ENCODE data around the gene SUGP1. TPM values are rescaled to one million over a fixed set of nuclear protein-coding genes. Genes with fewer than 3 reads are reported as not detected.

The SUGP1 gene
- total RNA-seq, 2 experiments from 2014 or later = 34.6 to 61.4 TPM

DNA sequence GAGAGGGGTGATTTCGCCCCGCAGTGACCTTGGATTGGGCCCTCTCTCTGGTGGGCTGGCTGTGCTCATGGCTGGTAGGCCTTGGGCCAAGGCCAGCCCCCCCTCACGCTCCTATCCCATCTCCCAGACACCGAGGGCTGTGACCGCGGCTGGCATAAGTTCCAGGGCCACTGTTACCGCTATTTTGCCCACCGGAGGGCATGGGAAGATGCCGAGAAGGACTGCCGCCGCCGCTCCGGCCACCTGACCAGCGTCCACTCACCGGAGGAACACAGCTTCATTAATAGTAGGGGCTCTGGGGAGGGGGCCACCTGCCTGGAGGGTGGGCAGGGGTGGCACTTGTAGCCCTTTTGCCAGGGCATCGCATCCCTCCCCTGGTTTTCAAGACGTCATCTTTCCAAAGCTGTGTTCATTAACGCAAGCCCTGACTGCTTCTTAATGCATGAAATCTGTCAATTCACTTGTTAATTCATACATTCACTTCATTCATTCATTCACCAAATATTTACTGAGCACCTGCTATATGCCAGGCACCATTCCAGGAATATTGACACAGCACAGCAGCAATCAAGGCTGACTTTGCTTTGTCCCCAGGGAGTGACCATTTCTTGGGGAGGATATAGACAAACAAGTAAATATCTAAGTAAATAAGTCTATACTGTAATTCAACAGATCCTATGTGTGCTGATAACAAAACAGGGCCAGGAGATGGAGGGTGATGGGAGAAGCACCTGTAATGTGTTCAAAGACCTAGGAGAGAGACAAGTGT, 82.0 kb downstream of the SUGP1 start:
- Histone ChIP-seq H3K9me3 (ENCODE audit: low read length) (peaks cover 9% of the 10 kb centered on the region; the same call in 1 of the 2 replicates), H4K20me1 (ENCODE audit: insufficient read depth, low read length) (no peaks in the 10 kb centered on the region), H3K79me2 (ENCODE audit: insufficient read depth, low read depth, low read length) (no peaks in the 10 kb centered on the region), H3K4me1 (ENCODE audit: insufficient read depth, low read length, poor library complexity, severe bottlenecking) (no peaks in the 10 kb centered on the region), H3K36me3 (ENCODE audit: insufficient read depth, low read length) (no peaks in the 10 kb centered on the region), H3K9me2 (ENCODE audit: insufficient read depth, low read length) (no peaks in the 10 kb centered on the region), H2AFZ (ENCODE audit: low read length) (no peak overlapping the region), H3K4me2 (ENCODE audit: low read length) (no peak overlapping the region), H3K27ac (ENCODE audit: low read depth, low read length, poor library complexity, severe bottlenecking) (no peak overlapping the region), H3K4me3 (ENCODE audit: low read depth, low read length, poor library complexity, severe bottlenecking) (no peak overlapping the region)
- no TSS peak for BruUV-seq (replicated peaks)
- ChIA-PET POLR2A (no interaction called here), CTCF (ENCODE audit: unreplicated experiment) (no interaction called here)
- DNase-seq (ENCODE audit: low spot score) = no peak
- intact Hi-C loops (cut with micrococcal nuclease; ENCODE audit: unreplicated experiment) = no loop called here
- no peak for TF ChIP-seq EZH2phosphoT487 (IDR thresholded peaks at IDR 0.05; ENCODE audit: borderline replicate concordance, low read depth, low read length)
- TF ChIP-seq, protein P1, sequence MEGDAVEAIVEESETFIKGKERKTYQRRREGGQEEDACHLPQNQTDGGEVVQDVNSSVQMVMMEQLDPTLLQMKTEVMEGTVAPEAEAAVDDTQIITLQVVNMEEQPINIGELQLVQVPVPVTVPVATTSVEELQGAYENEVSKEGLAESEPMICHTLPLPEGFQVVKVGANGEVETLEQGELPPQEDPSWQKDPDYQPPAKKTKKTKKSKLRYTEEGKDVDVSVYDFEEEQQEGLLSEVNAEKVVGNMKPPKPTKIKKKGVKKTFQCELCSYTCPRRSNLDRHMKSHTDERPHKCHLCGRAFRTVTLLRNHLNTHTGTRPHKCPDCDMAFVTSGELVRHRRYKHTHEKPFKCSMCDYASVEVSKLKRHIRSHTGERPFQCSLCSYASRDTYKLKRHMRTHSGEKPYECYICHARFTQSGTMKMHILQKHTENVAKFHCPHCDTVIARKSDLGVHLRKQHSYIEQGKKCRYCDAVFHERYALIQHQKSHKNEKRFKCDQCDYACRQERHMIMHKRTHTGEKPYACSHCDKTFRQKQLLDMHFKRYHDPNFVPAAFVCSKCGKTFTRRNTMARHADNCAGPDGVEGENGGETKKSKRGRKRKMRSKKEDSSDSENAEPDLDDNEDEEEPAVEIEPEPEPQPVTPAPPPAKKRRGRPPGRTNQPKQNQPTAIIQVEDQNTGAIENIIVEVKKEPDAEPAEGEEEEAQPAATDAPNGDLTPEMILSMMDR (conservative IDR thresholded peaks at IDR 0.05; ENCODE audit: low read length) = no peak

DNA sequence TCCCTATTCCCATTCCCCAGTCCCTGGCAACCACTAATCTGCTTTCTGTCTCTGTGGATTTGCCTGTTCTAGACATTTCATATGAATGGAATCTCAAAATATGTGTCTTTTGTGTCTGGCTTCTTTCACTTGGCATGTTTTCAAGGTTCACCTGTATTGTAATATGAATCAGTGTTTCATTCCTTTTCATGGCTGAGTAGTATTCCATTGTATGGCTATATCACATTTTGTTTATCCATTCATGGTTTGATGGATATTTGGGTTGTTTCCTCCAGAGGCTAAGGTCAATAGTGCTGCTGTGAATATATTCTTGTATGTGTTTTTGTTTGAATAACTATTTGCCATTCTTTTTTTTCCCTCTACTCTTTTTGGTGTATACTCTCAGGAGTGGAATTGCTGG, 84.1 kb downstream of the SUGP1 start:
- no peaks in the 10 kb centered on the region for H3K9me2 ChIP-seq (ENCODE audit: insufficient read depth, low read length)
- H3K4me1 ChIP-seq (ENCODE audit: insufficient read depth, low read length, poor library complexity, severe bottlenecking) = no peaks in the 10 kb centered on the region
- no peak overlapping the region for H3K4me3 ChIP-seq (ENCODE audit: low read depth, low read length, poor library complexity, severe bottlenecking)
- H2AFZ ChIP-seq (ENCODE audit: low read length) = no peak overlapping the region
- no peaks in the 10 kb centered on the region for H3K36me3 ChIP-seq (ENCODE audit: insufficient read depth, low read length)
- no peaks in the 10 kb centered on the region for H4K20me1 ChIP-seq (ENCODE audit: insufficient read depth, low read length)
- CTCF ChIA-PET (ENCODE audit: unreplicated experiment) = no interaction called here
- intact Hi-C loops (cut with micrococcal nuclease; ENCODE audit: unreplicated experiment) = no loop called here
- H3K9me3 ChIP-seq (ENCODE audit: low read length) = peaks cover 9% of the 10 kb centered on the region; the same call in 1 of the 2 replicates
- no TSS peak for BruUV-seq (replicated peaks)
- H3K4me2 ChIP-seq (ENCODE audit: low read length) = no peak overlapping the region
- no peak for DNase-seq (ENCODE audit: low spot score)
- POLR2A ChIA-PET = no interaction called here
- H3K79me2 ChIP-seq (ENCODE audit: insufficient read depth, low read depth, low read length) = no peaks in the 10 kb centered on the region
- TF ChIP-seq, protein P1 (conservative IDR thresholded peaks at IDR 0.05; ENCODE audit: low read length) = no peak
- no peak for TF ChIP-seq EZH2phosphoT487 (IDR thresholded peaks at IDR 0.05; ENCODE audit: borderline replicate concordance, low read depth, low read length)
- no peak overlapping the region for H3K27ac ChIP-seq (ENCODE audit: low read depth, low read length, poor library complexity, severe bottlenecking)

DNA sequence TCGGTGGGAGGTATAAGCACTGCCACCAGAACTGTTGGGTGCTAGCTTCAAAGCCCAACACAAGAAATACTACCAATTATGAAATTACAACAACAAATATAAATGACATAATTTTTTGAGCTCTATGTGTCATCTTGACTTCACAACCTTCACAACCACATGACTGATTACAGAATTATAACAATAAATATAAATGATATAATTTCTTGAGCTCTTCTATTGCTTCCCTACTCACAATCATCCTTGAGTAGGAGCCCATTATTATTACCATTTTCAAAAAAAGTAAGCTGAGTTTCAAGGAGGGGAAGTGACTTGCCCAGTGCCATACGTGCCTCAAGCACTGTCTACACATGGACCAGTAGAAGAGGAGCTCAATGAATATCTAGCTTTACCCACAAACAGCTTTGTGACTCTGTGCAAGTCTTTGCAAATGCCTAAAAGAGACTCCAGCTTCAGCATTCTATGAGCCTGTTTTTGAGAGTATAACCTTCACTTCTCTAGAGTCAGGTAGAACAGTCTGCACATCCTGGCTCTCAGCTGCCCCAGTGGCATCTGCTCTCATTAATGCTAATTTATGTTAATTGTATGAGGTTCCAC, 86.0 kb downstream of the SUGP1 start:
- no peak overlapping the region for H3K4me3 ChIP-seq (ENCODE audit: low read depth, low read length, poor library complexity, severe bottlenecking)
- no TSS peak for BruUV-seq (replicated peaks)
- no peak overlapping the region for H2AFZ ChIP-seq (ENCODE audit: low read length)
- no peaks in the 10 kb centered on the region for H3K36me3 ChIP-seq (ENCODE audit: insufficient read depth, low read length)
- H4K20me1 ChIP-seq (ENCODE audit: insufficient read depth, low read length) = no peaks in the 10 kb centered on the region
- ChIA-PET CTCF (ENCODE audit: unreplicated experiment) (no interaction called here), POLR2A (interaction anchor here (0.5 to 1.0 kb wide), 3 partner anchors 58 to 268 kb away, joined by 3 read pairs; no protein-coding TSS in a partner anchor)
- no peaks in the 10 kb centered on the region for H3K9me2 ChIP-seq (ENCODE audit: insufficient read depth, low read length)
- H3K79me2 ChIP-seq (ENCODE audit: insufficient read depth, low read depth, low read length) = no peaks in the 10 kb centered on the region
- intact Hi-C loops (cut with micrococcal nuclease; ENCODE audit: unreplicated experiment) = no loop called here
- H3K4me1 ChIP-seq (ENCODE audit: insufficient read depth, low read length, poor library complexity, severe bottlenecking) = no peaks in the 10 kb centered on the region
- no peak overlapping the region for H3K4me2 ChIP-seq (ENCODE audit: low read length)
- H3K9me3 ChIP-seq (ENCODE audit: low read length) = peaks cover 9% of the 10 kb centered on the region; the same call in 1 of the 2 replicates
- DNase-seq (ENCODE audit: low spot score) = no peak
- H3K27ac ChIP-seq (ENCODE audit: low read depth, low read length, poor library complexity, severe bottlenecking) = no peak overlapping the region
- TF ChIP-seq, protein P1 (conservative IDR thresholded peaks at IDR 0.05; ENCODE audit: low read length) = no peak
- TF ChIP-seq EZH2phosphoT487 (IDR thresholded peaks at IDR 0.05; ENCODE audit: borderline replicate concordance, low read depth, low read length) = no peak

Data from OCI-LY7 (cell line).